Esophagus (tissue), 2 donors: ENCODE results near the gene IRX1. TPM values are rescaled to one million over a fixed set of nuclear protein-coding genes. Genes with fewer than 3 reads are reported as not detected.

Source experiments
- H3K27ac ChIP-seq, 2 donors: one replicate each; pipeline ENCODE4 v1.5.1; 2013; ENCODE audit warnings: low read depth in 2 of 2, mild to moderate bottlenecking in 2 of 2, inconsistent platforms in 1 of 2, low read length in 1 of 2, moderate library complexity in 1 of 2
- H3K27me3 ChIP-seq, 2 donors: one replicate each; pipeline ENCODE4 v1.6.1; 2013; ENCODE audit warnings: low read length in 2 of 2, control low read depth in 1 of 2, mild to moderate bottlenecking in 1 of 2; ENCODE audit not compliant: insufficient read depth in 2 of 2, control insufficient read depth in 1 of 2
- H3K36me3 ChIP-seq, 2 donors: one replicate each; pipeline ENCODE4 v1.6.1; 2013; ENCODE audit warnings: low read length in 1 of 2; ENCODE audit not compliant: control insufficient read depth in 2 of 2, insufficient read depth in 2 of 2
- H3K4me1 ChIP-seq, 2 donors: one replicate each; pipeline ENCODE4 v1.6.1; 2013; ENCODE audit warnings: low read length in 1 of 2; ENCODE audit not compliant: control insufficient read depth in 2 of 2, insufficient read depth in 2 of 2
- H3K4me3 ChIP-seq, 2 donors: one replicate each; pipeline ENCODE4 v1.5.1; 2013; ENCODE audit warnings: low read length in 2 of 2, mild to moderate bottlenecking in 2 of 2, low read depth in 1 of 2, moderate library complexity in 1 of 2
- H3K9me3 ChIP-seq, 2 donors: one replicate each; pipeline ENCODE4 v1.6.1; 2013; ENCODE audit warnings: mild to moderate bottlenecking in 2 of 2, low read depth in 1 of 2, low read length in 1 of 2, moderate library complexity in 1 of 2; ENCODE audit not compliant: control insufficient read depth in 2 of 2, insufficient read depth in 1 of 2
- WGBS, 2 donors: extraction: QIAGEN DNeasy Blood & Tissue Kit; methylation state at CpG; one replicate each; pipeline ENCODE4 v1.1.7; 2013; 5-methylcytosine and 5-hydroxymethylcytosine counted together
- polyA plus RNA-seq, 2 donors: library from polyadenylated mRNA; stranded (reverse); fragments of 200-250 nt; gene quantifications; one replicate each; pipeline ENCODE4 v1.2.3, GENCODE V29; 2013
- donor health status: healthy with polysubstance abuse.
- donor health status: Bipolar disorder and iron deficiency.

The IRX1 gene
- polyA plus RNA-seq, 2 donors: 0.08 to 0.13 TPM

- Histone ChIP-seq H3K27ac (no peak overlapping the region), H3K9me3 (peaks cover 0 to 13% of the 10 kb centered on the region in 2 donors), H3K4me1 (peaks cover 10 to 15% of the 10 kb centered on the region in 2 donors), H3K36me3 (no peaks in the 10 kb centered on the region), H3K27me3 (peaks cover 38 to 53% of the 10 kb centered on the region in 2 donors), H3K4me3 (no peak overlapping the region)
- 9 to 18% methylated on average over 27 to 28 of the region's 28 CpGs for WGBS, 2 donors
These were observed 1.7 kb upstream of the IRX1 start for GRCh38 chr5:3593771-3594509.

GRCh38 chr5:3594510-3595005, 1.1 kb upstream of the IRX1 start:
- Histone ChIP-seq H3K4me1 (peaks cover 10 to 16% of the 10 kb centered on the region in 2 donors), H3K27me3 (peaks cover 38 to 53% of the 10 kb centered on the region in 2 donors), H3K36me3 (no peaks in the 10 kb centered on the region), H3K4me3 (peak overlapping the region in 1 of 2 donors; percentile 19), H3K27ac (no peak overlapping the region), H3K9me3 (peaks cover 0 to 17% of the 10 kb centered on the region in 2 donors)
- 2 to 7% methylated on average over 48 to 52 of the region's 52 CpGs for WGBS, 2 donors

GRCh38 chr5:3596261-3596825, 711 bp downstream of the IRX1 start:
- peaks cover 38 to 51% of the 10 kb centered on the region in 2 donors for H3K27me3 ChIP-seq
- H3K36me3 ChIP-seq: no peaks in the 10 kb centered on the region
- 8 to 18% methylated on average over 43 to 63 of the region's 63 CpGs for WGBS, 2 donors
- H3K27ac ChIP-seq: no peak overlapping the region
- peak overlapping the region in 1 of 2 donors; percentile 19 for H3K4me3 ChIP-seq
- H3K9me3 ChIP-seq: peaks cover 0 to 20% of the 10 kb centered on the region in 2 donors
- peaks cover 5 to 14% of the 10 kb centered on the region in 2 donors for H3K4me1 ChIP-seq

- Histone ChIP-seq H3K9me3 (peaks cover 0 to 20% of the 10 kb centered on the region in 2 donors), H3K4me3 (no peak overlapping the region), H3K36me3 (no peaks in the 10 kb centered on the region), H3K27me3 (peaks cover 38 to 49% of the 10 kb centered on the region in 2 donors), H3K4me1 (peaks cover 2 to 12% of the 10 kb centered on the region in 2 donors), H3K27ac (no peak overlapping the region)
- WGBS, 2 donors: 25 to 45% methylated on average over 7 of the region's 7 CpGs
These were observed 1.2 kb downstream of the IRX1 start for GRCh38 chr5:3596857-3597166.

GRCh38 chr5:3597167-3598007, 1.8 kb downstream of the IRX1 start:
- H3K27me3 ChIP-seq: peaks cover 33 to 52% of the 10 kb centered on the region in 2 donors
- H3K4me1 ChIP-seq: peaks cover 5 to 13% of the 10 kb centered on the region in 2 donors
- 32 to 51% methylated on average over 42 of the region's 42 CpGs for WGBS, 2 donors
- peaks cover 0 to 18% of the 10 kb centered on the region in 2 donors for H3K9me3 ChIP-seq
- no peak overlapping the region for H3K27ac ChIP-seq
- no peak overlapping the region for H3K4me3 ChIP-seq
- no peaks in the 10 kb centered on the region for H3K36me3 ChIP-seq

- no peak overlapping the region for H3K27ac ChIP-seq
- no peak overlapping the region for H3K4me3 ChIP-seq
- peaks cover 0 to 13% of the 10 kb centered on the region in 2 donors for H3K9me3 ChIP-seq
- WGBS, 2 donors: 45 to 60% methylated on average over 8 of the region's 8 CpGs
- H3K4me1 ChIP-seq: peaks cover 6 to 15% of the 10 kb centered on the region in 2 donors
- H3K36me3 ChIP-seq: no peaks in the 10 kb centered on the region
- H3K27me3 ChIP-seq: peaks cover 25 to 50% of the 10 kb centered on the region in 2 donors
These were observed 2.6 kb downstream of the IRX1 start for GRCh38 chr5:3598207-3598606.

- Histone ChIP-seq H3K4me3 (no peak overlapping the region), H3K4me1 (peaks cover 6 to 15% of the 10 kb centered on the region in 2 donors), H3K36me3 (no peaks in the 10 kb centered on the region), H3K27me3 (peaks cover 20 to 52% of the 10 kb centered on the region in 2 donors), H3K27ac (no peak overlapping the region), H3K9me3 (peaks cover 0 to 13% of the 10 kb centered on the region in 2 donors)
- WGBS, 2 donors: 35 to 44% methylated on average over 12 of the region's 12 CpGs
These were observed 3.2 kb downstream of the IRX1 start for GRCh38 chr5:3598769-3599211.

- WGBS, 2 donors: 26 to 42% methylated on average over 70 to 86 of the region's 86 CpGs
- peaks cover 15 to 48% of the 10 kb centered on the region in 2 donors for H3K27me3 ChIP-seq
- H3K36me3 ChIP-seq: no peaks in the 10 kb centered on the region
- no peak overlapping the region for H3K27ac ChIP-seq
- H3K4me1 ChIP-seq: peaks cover 3 to 12% of the 10 kb centered on the region in 2 donors
- H3K9me3 ChIP-seq: peaks cover 0 to 9% of the 10 kb centered on the region in 2 donors
- H3K4me3 ChIP-seq: no peak overlapping the region
These were observed 3.8 kb downstream of the IRX1 start for GRCh38 chr5:3599226-3600105.
